IMR-90 (cell line): Measurements from ENCODE around the gene CRYBG2. TPM values are rescaled to one million over a fixed set of nuclear protein-coding genes. Genes with fewer than 3 reads are reported as not detected.
"Not testable (repeated sequence)": the region's sequence is repeated elsewhere in the genome, so short reads cannot be mapped to it uniquely, and the experiment has no call there.

Experiments
- ATAC-seq: fragments of 200-7000 bp; cut with Tn5 transposase; 2 replicates; pipeline ENCODE4 v1.9.1; 2020; ENCODE audit warnings: low read depth, mild to moderate bottlenecking, moderate library complexity
- BruUV-seq: library from RNA; stranded (reverse); fragments of 400-500 nt; replicated peaks from 2 replicates; lab custom pipeline; 2021; lab: Mats Ljungman, UMichigan
- CTCF ChIA-PET: fragments of 300-600 bp; formaldehyde crosslinking; extraction: SDS; loops from one replicate; lab custom pipeline; 2021; ENCODE audit warnings: antibody characterized with exemption; lab: Yijun Ruan, JAX
- POLR2A ChIA-PET: fragments of 300-600 bp; sonication (Branson Sonifier 250); formaldehyde crosslinking; loops from one replicate; lab custom pipeline; 2022; ENCODE audit warnings: antibody characterized with exemption; ENCODE audit not compliant: unreplicated experiment; lab: Charles Lee
- DNase-seq: peaks from one replicate; pipeline ENCODE4 v3.0.0; 2013
- H2AFZ ChIP-seq: replicated peaks from 2 replicates; pipeline ENCODE3; 2013; ENCODE audit warnings: low read length, mild to moderate bottlenecking; ENCODE audit not compliant: poor library complexity
- H2AK5ac ChIP-seq: 2 replicates; pipeline ENCODE4 v1.6.1; 2013; ENCODE audit warnings: low read depth, low read length, inconsistent platforms
- H2AK9ac ChIP-seq: replicated peaks from 2 replicates; pipeline ENCODE3; 2013; ENCODE audit warnings: mild to moderate bottlenecking, low read depth, low read length, moderate library complexity; ENCODE audit not compliant: poor library complexity
- H2BK120ac ChIP-seq: 2 replicates; pipeline ENCODE4 v1.6.1; 2013; ENCODE audit warnings: low read depth, low read length, inconsistent platforms
- H2BK15ac ChIP-seq: 3 replicates; pipeline ENCODE4 v1.6.1; 2013; ENCODE audit warnings: low read depth, low read length, inconsistent platforms
- H2BK20ac ChIP-seq: 2 replicates; pipeline ENCODE4 v1.6.1; 2013; ENCODE audit warnings: low read depth, mild to moderate bottlenecking, inconsistent platforms, low read length, moderate library complexity
- H2BK5ac ChIP-seq: 2 replicates; pipeline ENCODE4 v1.6.1; 2013; ENCODE audit warnings: mild to moderate bottlenecking, low read depth, low read length, inconsistent platforms; ENCODE audit not compliant: poor library complexity, severe bottlenecking
- H3K14ac ChIP-seq: replicated peaks from 2 replicates; pipeline ENCODE4 v1.6.1; 2013; ENCODE audit warnings: low read depth, low read length, inconsistent platforms
- H3K18ac ChIP-seq: 2 replicates; pipeline ENCODE4 v1.6.1; 2013; ENCODE audit warnings: low read depth, low read length, control low read depth
- H3K23ac ChIP-seq: 2 replicates; pipeline ENCODE4 v1.6.1; 2013; ENCODE audit warnings: low read depth, low read length, inconsistent platforms
- H3K27ac ChIP-seq: 2 replicates; pipeline ENCODE4 v1.5.1; 2013; ENCODE audit warnings: mild to moderate bottlenecking, control low read depth, low read length; ENCODE audit not compliant: insufficient read depth
- H3K27me3 ChIP-seq: 2 replicates; pipeline ENCODE4 v1.6.1; 2013; ENCODE audit warnings: low read length; ENCODE audit not compliant: control insufficient read depth, insufficient read depth
- H3K36me3 ChIP-seq: 2 replicates; pipeline ENCODE4 v1.6.1; 2013; ENCODE audit warnings: low read length, mixed read lengths; ENCODE audit not compliant: control insufficient read depth, insufficient read depth
- H3K4ac ChIP-seq: 2 replicates; pipeline ENCODE4 v1.6.1; 2013; ENCODE audit warnings: low read depth, low read length, inconsistent platforms
- H3K4me1 ChIP-seq: 2 replicates; pipeline ENCODE4 v1.6.1; 2013; ENCODE audit warnings: low read length, mixed read lengths; ENCODE audit not compliant: control insufficient read depth, insufficient read depth
- H3K4me2 ChIP-seq: 2 replicates; pipeline ENCODE4 v1.6.1; 2013; ENCODE audit warnings: low read depth, mild to moderate bottlenecking, control low read depth, low read length, moderate library complexity
- H3K4me3 ChIP-seq: 2 replicates; pipeline ENCODE4 v1.5.1; 2013; ENCODE audit warnings: low read depth, mild to moderate bottlenecking, control low read depth, low read length, moderate library complexity; ENCODE audit not compliant: insufficient read depth
- H3K56ac ChIP-seq: 2 replicates; pipeline ENCODE4 v1.6.1; 2013; ENCODE audit warnings: low read length, inconsistent platforms; ENCODE audit not compliant: insufficient read depth; ENCODE audit errors: extremely low read depth
- H3K79me1 ChIP-seq, 2 experiments: 2 replicates each; pipeline ENCODE4 v1.6.1; 2013; ENCODE audit warnings: low read length in 2 of 2, inconsistent platforms in 1 of 2, low read depth in 1 of 2
- H3K9ac ChIP-seq: 2 replicates; pipeline ENCODE4 v1.6.1; 2013; ENCODE audit warnings: low read depth, low read length, control low read depth
- H3K9me1 ChIP-seq: 2 replicates; pipeline ENCODE4 v1.6.1; 2013; ENCODE audit warnings: low read length, inconsistent platforms; ENCODE audit not compliant: insufficient read depth
- H3K9me3 ChIP-seq: 2 replicates; pipeline ENCODE4 v1.6.1; 2013; ENCODE audit warnings: low read length; ENCODE audit not compliant: control insufficient read depth, insufficient read depth
- H4K20me1 ChIP-seq: 2 replicates; pipeline ENCODE4 v1.6.1; 2013; ENCODE audit warnings: low read length, inconsistent platforms; ENCODE audit not compliant: insufficient read depth
- H4K5ac ChIP-seq: 2 replicates; pipeline ENCODE4 v1.6.1; 2013; ENCODE audit warnings: mild to moderate bottlenecking, low read depth, low read length, control low read depth
- H4K8ac ChIP-seq, 2 experiments: 2 replicates each; pipeline ENCODE4 v1.6.1; 2013; ENCODE audit warnings: low read depth in 2 of 2, low read length in 2 of 2, control low read depth in 1 of 2, inconsistent platforms in 1 of 2
- H4K91ac ChIP-seq: 2 replicates; pipeline ENCODE4 v1.6.1; 2013; ENCODE audit warnings: low read depth, low read length, inconsistent platforms; ENCODE audit not compliant: insufficient read depth
- WGBS, 2 experiments: methylation state at CpG; one replicate each; pipeline versions ENCODE4 v1.1.5 to v1.1.7; 2013; ENCODE audit warnings: missing lambda C conversion rate in 2 of 2; ENCODE audit not compliant: insufficient read length in 1 of 2; ENCODE audit errors: extremely low coverage in 2 of 2; 5-methylcytosine and 5-hydroxymethylcytosine counted together
- dilution Hi-C: fragments of 300-500 bp; cut with HindIII; formaldehyde crosslinking; loops from one replicate; pipeline ENCODE4 v1.14.3; 2018; ENCODE audit warnings: low sequenced_read_pairs; ENCODE audit not compliant: unreplicated experiment
- in situ Hi-C: fragments of 300-500 bp; cut with MboI; formaldehyde crosslinking; loops from 3 replicates; pipeline ENCODE4 v1.14.3; 2019; ENCODE audit warnings: low sequenced_read_pairs, inconsistent platforms, mixed read lengths
- intact Hi-C: fragments of 100-400 bp; cut with micrococcal nuclease; formaldehyde crosslinking; loops from 2 replicates; pipeline ENCODE4 v1.10.0; 2022
- polyA plus RNA-seq, 3 experiments: library from polyadenylated mRNA; depleted of rRNA; stranded (reverse); fragments of >200 nt; gene quantifications; 2 replicates each; pipeline ENCODE4 v1.2.3, GENCODE V29; 2012; ENCODE audit warnings: low replicate concordance in 1 of 3
- total RNA-seq: library from RNA; depleted of rRNA; stranded (reverse); fragments of >200 nt; gene quantifications from 2 replicates; pipeline ENCODE4 v1.2.3, GENCODE V29; 2012

Gene CRYBG2
- total and polyA plus RNA-seq, 2 of the 4 experiments (the other 2 are of a cell fraction), result not detected

- POLR2A ChIA-PET, H2AFZ ChIP-seq, dilution Hi-C loops, H3K56ac ChIP-seq, H4K5ac ChIP-seq, DNase-seq, H3K4me2 ChIP-seq, H4K91ac ChIP-seq, H2BK120ac ChIP-seq, in situ Hi-C loops, H4K8ac ChIP-seq, H3K9ac ChIP-seq, H2BK20ac ChIP-seq, ATAC-seq, H2AK9ac ChIP-seq, H4K20me1 ChIP-seq, H3K36me3 ChIP-seq, H3K4me3 ChIP-seq, H3K4me1 ChIP-seq, H2BK15ac ChIP-seq, H3K27ac ChIP-seq, H3K18ac ChIP-seq, intact Hi-C loops, H3K27me3 ChIP-seq, BruUV-seq, H3K14ac ChIP-seq, H3K23ac ChIP-seq, H2BK5ac ChIP-seq, H3K4ac ChIP-seq, H2AK5ac ChIP-seq, H3K9me3 ChIP-seq: not testable (repeated sequence)
- Histone ChIP-seq H3K79me1 (peaks cover 0 to 10% of the 10 kb centered on the region in 2 experiments; a peak in 2 of 4 replicates), H3K9me1 (peaks cover 11% of the 10 kb centered on the region)
- 100% methylated on average over 2 of the region's 5 CpGs; no CpG with 5 or more reads in 1 of the 2 experiments for WGBS, 2 experiments
- CTCF ChIA-PET, result interaction anchor here (0.6 kb wide), 1 partner anchor 28 kb away, joined by 3 read pairs; no protein-coding TSS in a partner anchor
Measured at GRCh38 chr1:26292735-26293134, 61.2 kb downstream of the CRYBG2 start.
